Ishikawa (cell line): ENCODE measurements around the gene CCDC6.

Experiments used
- CEBPB ChIP-seq: IDR thresholded peaks from 2 replicates; pipeline ENCODE4 v1.6.1; 2012
- CREB1 ChIP-seq: IDR thresholded peaks from 2 replicates; pipeline ENCODE4 v1.6.1; 2012; ENCODE audit warnings: low read depth
- EGR1 ChIP-seq: IDR thresholded peaks from 2 replicates; pipeline ENCODE4 v1.6.1; 2012
- EP300 ChIP-seq: IDR thresholded peaks from 2 replicates; pipeline ENCODE4 v1.6.1; 2012; ENCODE audit warnings: borderline replicate concordance
- RAD21 ChIP-seq: IDR thresholded peaks from 2 replicates; pipeline ENCODE4 v1.6.1; 2012; ENCODE audit warnings: low read depth
- REST ChIP-seq: IDR thresholded peaks from 2 replicates; pipeline ENCODE4 v1.6.1; 2012; ENCODE audit warnings: low read depth, mild to moderate bottlenecking
- TAF1 ChIP-seq: IDR thresholded peaks from 2 replicates; pipeline ENCODE4 v1.6.1; 2012; ENCODE audit warnings: low read depth, mild to moderate bottlenecking
- TEAD4 ChIP-seq: IDR thresholded peaks from 2 replicates; pipeline ENCODE4 v1.6.1; 2012
- USF1 ChIP-seq: IDR thresholded peaks from 2 replicates; pipeline ENCODE4 v1.6.1; 2012
- YY1 ChIP-seq: IDR thresholded peaks from 2 replicates; pipeline ENCODE4 v1.6.1; 2012; ENCODE audit warnings: low read depth

- TF ChIP-seq CREB1 (no peak), YY1 (no peak), REST (no peak), USF1 (no peak), CEBPB (no peak), EP300 (no peak), TEAD4 (no peak), RAD21 (no peak), TAF1 (no peak), EGR1 (no peak)
These were observed 59.0 kb downstream of the CCDC6 start for GRCh38 chr10:59847326-59847725.
